OCI-LY1 (cell line): Measurements from ENCODE around the gene MICU1.

Source experiments
- H2AFZ ChIP-seq: fragments of 200-600 bp; sonication (generic), shearing (Covaris generic); 2 replicates; pipeline ENCODE4 v1.6.0; 2014; ENCODE audit warnings: antibody characterized with exemption, mild to moderate bottlenecking, low read length
- H3F3A ChIP-seq: fragments of 200-600 bp; sonication (generic), shearing (Covaris generic); 2 replicates; pipeline ENCODE4 v1.6.0; 2014; ENCODE audit warnings: mild to moderate bottlenecking, antibody characterized with exemption, low read length, moderate library complexity; ENCODE audit not compliant: insufficient read depth
- H3K27ac ChIP-seq: fragments of 200-600 bp; sonication (generic); 2 replicates; pipeline ENCODE4 v1.5.1; 2014; ENCODE audit warnings: low read length, mixed run types, mild to moderate bottlenecking, low read depth; ENCODE audit not compliant: poor library complexity, severe bottlenecking
- H3K27me3 ChIP-seq: fragments of 200-600 bp; sonication (generic); 2 replicates; pipeline ENCODE4 v1.6.0; 2014; ENCODE audit warnings: antibody characterized with exemption, mild to moderate bottlenecking, low read length, moderate library complexity; ENCODE audit not compliant: insufficient read depth
- H3K36me3 ChIP-seq: fragments of 200-600 bp; sonication (generic); 2 replicates; pipeline ENCODE4 v1.6.1; 2014; ENCODE audit warnings: mild to moderate bottlenecking, antibody characterized with exemption, low read length, moderate library complexity, mixed read lengths; ENCODE audit not compliant: insufficient read depth
- H3K4me1 ChIP-seq: fragments of 200-600 bp; sonication (generic); 2 replicates; pipeline ENCODE4 v1.5.1; 2014; ENCODE audit warnings: mild to moderate bottlenecking, low read length, moderate library complexity; ENCODE audit not compliant: insufficient read depth, severe bottlenecking
- H3K4me2 ChIP-seq: fragments of 200-600 bp; sonication (generic), shearing (Covaris generic); 2 replicates; pipeline ENCODE4 v1.6.1; 2014; ENCODE audit warnings: low read length
- H3K4me3 ChIP-seq: fragments of 200-600 bp; sonication (generic); 2 replicates; pipeline ENCODE4 v1.5.1; 2014; ENCODE audit warnings: low read length, low read depth, mild to moderate bottlenecking, mixed read lengths; ENCODE audit not compliant: poor library complexity, severe bottlenecking
- H3K79me2 ChIP-seq: fragments of 200-600 bp; shearing (Covaris generic); 2 replicates; pipeline ENCODE4 v1.6.1; 2016; ENCODE audit warnings: mixed run types, low read length, mixed read lengths; ENCODE audit not compliant: insufficient read depth
- H3K9ac ChIP-seq: fragments of 200-600 bp; sonication (generic), shearing (Covaris generic); 2 replicates; pipeline ENCODE4 v1.6.1; 2014; ENCODE audit warnings: mild to moderate bottlenecking, low read length, mixed read lengths
- H3K9me2 ChIP-seq: fragments of 200-600 bp; sonication (generic), shearing (Covaris generic); 2 replicates; pipeline ENCODE4 v1.6.1; 2014; ENCODE audit warnings: low read depth, mild to moderate bottlenecking, low read length, mixed read lengths
- H3K9me3 ChIP-seq: fragments of 200-600 bp; shearing (Covaris generic); 2 replicates; pipeline ENCODE4 v1.6.1; 2014; ENCODE audit warnings: low read length, mixed read lengths
- H4K20me1 ChIP-seq: fragments of 200-600 bp; sonication (generic), shearing (Covaris generic); 2 replicates; pipeline ENCODE4 v1.6.0; 2016; ENCODE audit warnings: mild to moderate bottlenecking, low read length; ENCODE audit not compliant: insufficient read depth
- CTCF ChIP-seq: fragments of 200-600 bp; sonication (generic), shearing (Covaris generic); IDR thresholded peaks from 2 replicates; pipeline ENCODE4 v1.5.1; 2017; ENCODE audit warnings: mild to moderate bottlenecking, antibody characterized with exemption, low read length, moderate library complexity, mixed read lengths
- EZH2 ChIP-seq: fragments of 200-600 bp; sonication (generic), shearing (Covaris generic); IDR thresholded peaks from 2 replicates; pipeline ENCODE4 v1.8.0; 2017; ENCODE audit warnings: borderline replicate concordance, mixed run types, mild to moderate bottlenecking, antibody characterized with exemption, low read length, moderate library complexity, mixed read lengths

Gene MICU1

DNA sequence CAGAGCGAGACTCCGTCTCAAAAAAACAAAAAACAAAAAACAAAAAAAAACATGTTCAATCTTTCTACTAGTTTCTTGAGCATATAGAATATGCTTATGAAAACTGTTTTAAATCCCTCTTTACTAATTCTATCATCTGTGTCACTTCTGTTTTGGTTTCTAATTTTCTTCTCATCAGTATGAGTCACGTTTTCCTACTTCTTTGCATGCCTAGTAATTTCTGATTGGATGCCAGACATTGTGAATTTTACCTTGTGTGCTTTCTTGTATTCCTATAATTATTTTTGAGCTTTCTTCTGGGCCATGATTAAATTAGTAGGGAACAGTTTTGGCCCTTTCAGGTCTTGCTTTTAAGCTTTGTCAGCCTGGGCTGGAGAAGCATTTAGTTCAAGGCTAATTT lies 9.9 kb downstream of the MICU1 start:
- Histone ChIP-seq H3K79me2 (peaks cover 4% of the 10 kb centered on the region), H4K20me1 (no peaks in the 10 kb centered on the region)

DNA sequence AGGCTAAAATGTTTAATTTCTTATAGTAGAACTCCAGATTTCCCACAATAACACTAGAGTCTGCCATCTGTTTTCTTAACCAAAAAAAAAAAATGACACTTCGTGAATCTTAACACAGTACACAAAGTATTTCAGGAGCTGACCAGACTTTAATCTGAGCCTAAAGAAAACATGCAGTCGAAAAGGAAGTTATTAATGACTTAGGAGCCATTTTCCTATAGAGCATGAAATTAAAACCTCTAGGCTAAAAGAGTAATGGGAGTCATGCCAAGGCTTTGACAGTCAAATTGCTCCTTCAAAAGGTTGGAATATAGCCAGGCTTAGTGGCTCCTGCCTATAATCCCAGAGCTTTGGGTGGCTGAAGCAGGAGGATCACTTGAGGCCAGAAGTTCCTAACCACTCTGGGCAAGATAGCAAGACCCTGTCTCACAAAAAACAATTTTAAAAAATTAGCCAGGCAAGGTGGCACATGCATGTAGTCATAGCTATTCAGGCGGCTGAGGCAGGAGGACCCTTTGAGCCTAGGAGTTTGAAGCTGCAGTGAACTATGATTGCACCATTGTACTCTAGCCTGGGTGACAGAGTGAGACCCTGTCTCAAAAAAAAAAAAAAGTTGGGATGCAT lies 13.6 kb downstream of the MICU1 start:
- H3K36me3 ChIP-seq: 0 out of 2 replicates have a peak, but pooled peaks cover 8% of the 10 kb centered on the region
- H3K27ac ChIP-seq: no peak overlapping the region
- H4K20me1 ChIP-seq: no peaks in the 10 kb centered on the region
- no peaks in the 10 kb centered on the region for H3F3A ChIP-seq
- TF ChIP-seq EZH2: no peak
- TF ChIP-seq CTCF: no peak
- no peak overlapping the region for H3K9ac ChIP-seq
- H3K79me2 ChIP-seq: no peaks in the 10 kb centered on the region; the same call in 1 of the 2 replicates
- no peaks in the 10 kb centered on the region for H3K9me2 ChIP-seq
- peaks cover 2% of the 10 kb centered on the region for H3K9me3 ChIP-seq
- no peak overlapping the region for H3K4me2 ChIP-seq
- peaks cover 9% of the 10 kb centered on the region for H3K4me1 ChIP-seq
- no peak overlapping the region for H2AFZ ChIP-seq
- H3K27me3 ChIP-seq: no peaks in the 10 kb centered on the region
- H3K4me3 ChIP-seq: no peak overlapping the region

More for the DNA sequence above, 9.9 kb downstream of the MICU1 start:
- Histone ChIP-seq H3K4me3 (no peak overlapping the region), H2AFZ (no peak overlapping the region), H3K4me1 (peaks cover 9% of the 10 kb centered on the region), H3K9me2 (no peaks in the 10 kb centered on the region), H3K27ac (no peak overlapping the region), H3F3A (no peaks in the 10 kb centered on the region), H3K36me3 (no peaks in the 10 kb centered on the region), H3K27me3 (no peaks in the 10 kb centered on the region), H3K4me2 (no peak overlapping the region), H3K9me3 (peaks cover 2% of the 10 kb centered on the region; the same call in 1 of the 2 replicates), H3K9ac (no peak overlapping the region)
- TF ChIP-seq CTCF: no peak
- TF ChIP-seq EZH2: no peak

DNA sequence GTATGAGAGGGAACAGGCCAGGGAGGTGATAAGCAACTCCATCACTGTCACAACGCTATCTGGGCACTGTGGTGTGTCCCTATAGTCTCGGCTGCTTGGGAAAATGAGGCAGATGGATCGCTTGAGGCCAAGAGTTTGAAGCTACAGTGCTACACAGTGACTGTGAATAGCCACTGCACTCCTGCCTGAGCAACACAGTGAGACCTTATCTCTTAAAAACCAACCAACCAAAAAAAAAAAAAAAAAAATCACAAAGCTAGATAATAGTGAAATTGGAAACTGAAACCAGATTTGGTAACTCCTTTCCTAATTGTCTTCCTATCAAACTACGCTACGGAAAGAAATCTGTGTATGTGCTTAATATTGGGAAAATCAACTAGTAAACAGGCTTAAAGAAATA lies 14.1 kb downstream of the MICU1 start:
- Histone ChIP-seq H4K20me1 (no peaks in the 10 kb centered on the region), H2AFZ (no peak overlapping the region), H3K9me3 (peaks cover 2% of the 10 kb centered on the region), H3K4me3 (no peak overlapping the region), H3K79me2 (no peaks in the 10 kb centered on the region; the same call in 1 of the 2 replicates), H3F3A (no peaks in the 10 kb centered on the region), H3K36me3 (0 out of 2 replicates have a peak, but pooled peaks cover 8% of the 10 kb centered on the region), H3K9me2 (no peaks in the 10 kb centered on the region), H3K4me2 (no peak overlapping the region), H3K27ac (no peak overlapping the region), H3K4me1 (peaks cover 9% of the 10 kb centered on the region), H3K9ac (no peak overlapping the region), H3K27me3 (no peaks in the 10 kb centered on the region)
- no peak for TF ChIP-seq CTCF
- TF ChIP-seq EZH2: no peak
